Uterus (tissue), 4 donors: ENCODE data around the gene RAPGEF5. TPM values are rescaled to one million over a fixed set of nuclear protein-coding genes. Genes with fewer than 3 reads are reported as not detected.

Experiments
- DNase-seq, 2 donors: peaks; one replicate each; pipeline ENCODE4 v3.0.0-alpha.2; 2019 to 2020
- H3K27ac ChIP-seq, 2 donors: fragments of 200-600 bp; sonication (generic); 1 replicate in 1 of 2; 2 replicates in 1 of 2; pipeline ENCODE4 v1.5.1; 2016 to 2018
- H3K27me3 ChIP-seq, 2 donors: fragments of 200-600 bp; sonication (generic); one replicate each; pipeline ENCODE4 v1.5.1; 2018 to 2019; ENCODE audit warnings: control low read depth in 1 of 2
- H3K36me3 ChIP-seq, 2 donors: fragments of 200-600 bp; sonication (generic); one replicate each; pipeline ENCODE4 v1.5.1; 2019; ENCODE audit warnings: control low read depth in 1 of 2
- H3K4me1 ChIP-seq, 2 donors: fragments of 200-600 bp; sonication (generic); one replicate each; pipeline ENCODE4 v1.5.1; 2018 to 2019; ENCODE audit warnings: control low read depth in 1 of 2
- H3K4me3 ChIP-seq, 2 donors: fragments of 200-600 bp; sonication (generic); 1 replicate in 1 of 2; 2 replicates in 1 of 2; pipeline ENCODE4 v1.5.1; 2018 to 2019; ENCODE audit warnings: mild to moderate bottlenecking in 1 of 2
- H3K9me3 ChIP-seq, 2 donors: fragments of 200-600 bp; sonication (generic); one replicate each; pipeline ENCODE4 v1.5.1; 2019; ENCODE audit warnings: control low read depth in 1 of 2
- CTCF ChIP-seq, 4 experiments: fragments of 200-600 bp in 2 of 4; fragments of 450-650 bp in 2 of 4; sonication (generic) in 2 of 4; IDR thresholded peaks; one replicate each; pipeline ENCODE4 v1.5.1; 2016 to 2019; ENCODE audit warnings: antibody characterized with exemption in 4 of 4, mild to moderate bottlenecking in 2 of 4, moderate library complexity in 1 of 4
- POLR2A ChIP-seq, 2 donors: fragments of 450-650 bp; IDR thresholded peaks; one replicate each; pipeline ENCODE4 v1.6.1; 2016; ENCODE audit warnings: antibody characterized with exemption in 2 of 2, mild to moderate bottlenecking in 1 of 2, moderate library complexity in 1 of 2
- intact Hi-C: fragments of 100-400 bp; cut with DNase I; formaldehyde crosslinking; loops from one replicate; pipeline ENCODE4 v1.15.1; 2023; ENCODE audit warnings: low total_unique reads
- total RNA-seq, 4 donors: library from RNA; depleted of rRNA in 3 of 4; stranded (reverse); fragments of >200 nt in 3 of 4; gene quantifications; one replicate each; pipeline versions ENCODE4 v1.1.0 to v1.2.4, GENCODE V29; 2014 to 2023
- donor health status: DM: yes; HTN: yes; CAD: no.

RAPGEF5 gene
- 100 to 1,000 TPM in 1 of 4 donors, 10 to 100 TPM in 3; 44.7 to 124 (median 55.1) TPM for total RNA-seq

GRCh38 chr7:22356701-22357310 is at the start of gene RAPGEF5:
Gene RAPGEF5 (minus strand): TSS chr7:22357154. CDS start chr7:22357060, 94 bp downstream.
- no peak for DNase-seq
- Histone ChIP-seq H3K4me3 (peak within 1 kb of the TSS; percentile 20 to 32), H3K9me3 (no peaks in the 10 kb centered on the region), H3K27ac (no peak within 1 kb of the TSS), H3K4me1 (no peaks in the 10 kb centered on the region), H3K27me3 (no peaks in the 10 kb centered on the region), H3K36me3 (no peaks in the 10 kb centered on the region)
- no peak for TF ChIP-seq POLR2A (IDR thresholded peaks at IDR 0.05)
- TF ChIP-seq CTCF (IDR thresholded peaks at IDR 0.05) = no peak
- intact Hi-C loops = no loop called here

GRCh38 chr7:22406715-22407114 is 49.8 kb upstream of the RAPGEF5 start:
- no peak overlapping the region for H3K27ac ChIP-seq
- no peaks in the 10 kb centered on the region for H3K27me3 ChIP-seq
- H3K9me3 ChIP-seq = no peaks in the 10 kb centered on the region
- H3K4me3 ChIP-seq = no peak overlapping the region
- H3K4me1 ChIP-seq = no peaks in the 10 kb centered on the region
- DNase-seq = no peak
- H3K36me3 ChIP-seq = no peaks in the 10 kb centered on the region
- intact Hi-C loops = no loop called here
- no peak for TF ChIP-seq POLR2A (IDR thresholded peaks at IDR 0.05)
- TF ChIP-seq CTCF (IDR thresholded peaks at IDR 0.05) = no peak

- TF ChIP-seq CTCF (IDR thresholded peaks at IDR 0.05) (no peak), POLR2A (IDR thresholded peaks at IDR 0.05) (no peak)
- Histone ChIP-seq H3K36me3 (no peaks in the 10 kb centered on the region), H3K4me3 (no peak overlapping the region), H3K27me3 (no peaks in the 10 kb centered on the region), H3K9me3 (no peaks in the 10 kb centered on the region), H3K27ac (no peak overlapping the region), H3K4me1 (no peaks in the 10 kb centered on the region)
- intact Hi-C loops = no loop called here
- DNase-seq = no peak
Measured at GRCh38 chr7:22404421-22405023, 47.6 kb upstream of the RAPGEF5 start.

- no peak for DNase-seq
- intact Hi-C loops = no loop called here
- TF ChIP-seq POLR2A (IDR thresholded peaks at IDR 0.05) (no peak), CTCF (IDR thresholded peaks at IDR 0.05) (no peak)
- H3K27ac ChIP-seq = no peak overlapping the region
- no peaks in the 10 kb centered on the region for H3K4me1 ChIP-seq
- H3K27me3 ChIP-seq = no peaks in the 10 kb centered on the region
- H3K9me3 ChIP-seq = no peaks in the 10 kb centered on the region
- no peaks in the 10 kb centered on the region for H3K36me3 ChIP-seq
- H3K4me3 ChIP-seq = no peak overlapping the region
Measured at GRCh38 chr7:22403344-22403743, 46.4 kb upstream of the RAPGEF5 start.

- Histone ChIP-seq H3K27ac (no peak overlapping the region), H3K4me3 (no peak overlapping the region), H3K27me3 (no peaks in the 10 kb centered on the region), H3K9me3 (no peaks in the 10 kb centered on the region), H3K4me1 (no peaks in the 10 kb centered on the region), H3K36me3 (no peaks in the 10 kb centered on the region)
- DNase-seq = no peak
- TF ChIP-seq CTCF (IDR thresholded peaks at IDR 0.05) (no peak), POLR2A (IDR thresholded peaks at IDR 0.05) (no peak)
- intact Hi-C loops = no loop called here
Measured at GRCh38 chr7:22402250-22402649, 45.3 kb upstream of the RAPGEF5 start.
